Measurements from ENCODE around the gene POU2F1.
"Not testable (repeated sequence)": the region's sequence is repeated elsewhere in the genome, so short reads cannot be mapped to it uniquely, and the experiment has no call there.

Gene POU2F1

GRCh38 chr1:167231873-167232450 lies 11.3 kb downstream of the POU2F1 start:
- no peak for DNase-seq

DNA sequence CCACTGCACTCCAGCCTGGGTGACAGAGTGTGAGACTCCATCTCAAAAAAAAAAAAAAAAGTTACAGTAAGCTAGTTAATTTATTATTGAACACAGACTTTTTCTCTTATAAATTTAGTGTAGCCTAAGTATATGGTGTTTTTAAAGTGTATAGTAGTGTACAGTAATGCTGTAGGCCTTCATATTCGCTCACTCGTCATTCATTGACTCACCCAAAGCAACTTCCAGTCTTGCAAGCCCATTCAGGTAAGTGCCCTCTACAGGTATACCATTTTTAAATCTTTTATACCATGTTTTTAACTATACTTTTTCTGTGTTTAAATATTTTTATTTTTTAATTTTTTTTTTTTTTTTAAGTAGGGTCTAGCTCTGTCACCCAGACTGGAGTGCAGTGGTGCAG lies 12.1 kb downstream of the POU2F1 start:
- no peak for DNase-seq

- no peak for DNase-seq
These were observed 12.7 kb downstream of the POU2F1 start for GRCh38 chr1:167233373-167233772.

DNA sequence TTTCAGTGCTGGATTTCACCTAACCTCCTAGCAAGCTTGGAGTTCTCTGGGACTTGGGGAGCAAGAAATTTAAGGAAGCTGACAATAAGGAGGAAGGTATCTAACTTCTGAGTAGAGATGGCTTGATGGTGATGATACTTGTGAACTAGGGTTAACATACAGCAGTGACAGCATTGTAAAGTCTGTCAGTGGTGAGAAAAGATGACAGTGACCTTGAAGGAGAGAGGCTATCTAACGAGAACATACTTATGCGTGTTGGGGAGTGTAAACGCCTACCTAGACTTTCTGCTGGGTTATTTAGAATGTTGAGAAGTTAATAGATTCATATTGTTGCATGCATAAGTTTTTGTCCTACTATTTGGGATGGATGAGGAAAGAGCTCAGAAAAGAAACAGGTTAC lies 16.3 kb downstream of the POU2F1 start:
- no peak for DNase-seq

GRCh38 chr1:167238713-167239112 lies 18.0 kb downstream of the POU2F1 start:
- no peak for DNase-seq

- no peak for DNase-seq
These were observed 18.6 kb downstream of the POU2F1 start for GRCh38 chr1:167239257-167239656.

DNA sequence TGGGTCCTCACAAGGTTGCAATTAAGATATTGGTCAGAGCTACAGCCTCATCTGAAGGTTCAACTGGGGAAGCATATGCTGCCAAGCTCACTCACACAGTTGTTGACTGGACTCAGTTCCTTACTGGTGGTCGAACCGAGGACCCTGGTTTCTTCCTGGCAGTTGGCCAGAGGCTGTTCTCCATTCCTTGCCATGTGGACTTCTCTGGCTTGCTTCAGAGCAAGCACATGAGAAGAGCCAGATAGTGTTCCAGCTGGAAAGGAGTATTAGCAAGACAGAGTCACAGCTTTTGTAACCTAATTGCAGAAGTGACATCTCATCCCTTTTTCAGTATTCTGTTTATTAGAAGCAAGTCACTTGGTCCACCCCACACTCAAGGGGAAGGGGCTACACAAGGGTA lies 23.6 kb downstream of the POU2F1 start:
- no peak for DNase-seq

DNA sequence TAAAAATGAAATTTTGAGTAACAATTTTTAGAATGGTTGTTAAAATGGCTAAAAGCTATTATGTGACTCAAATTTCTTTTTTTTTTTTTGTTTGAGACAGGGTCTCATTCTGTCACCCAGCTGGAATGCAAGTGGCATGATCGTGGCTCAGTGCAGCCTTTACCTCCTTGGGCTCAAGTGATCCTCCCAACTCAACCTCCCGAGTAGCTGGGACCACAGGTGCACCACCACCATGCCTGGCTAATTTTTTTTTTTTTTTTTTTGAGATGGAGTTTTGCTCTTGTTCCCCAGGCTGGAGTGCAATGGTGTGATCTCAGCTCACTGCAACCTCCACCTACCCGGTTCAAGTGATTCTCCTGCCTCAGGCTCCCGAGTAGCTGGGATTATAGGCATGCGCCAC lies 24.5 kb downstream of the POU2F1 start:
- DNase-seq, result not testable (repeated sequence)

DNA sequence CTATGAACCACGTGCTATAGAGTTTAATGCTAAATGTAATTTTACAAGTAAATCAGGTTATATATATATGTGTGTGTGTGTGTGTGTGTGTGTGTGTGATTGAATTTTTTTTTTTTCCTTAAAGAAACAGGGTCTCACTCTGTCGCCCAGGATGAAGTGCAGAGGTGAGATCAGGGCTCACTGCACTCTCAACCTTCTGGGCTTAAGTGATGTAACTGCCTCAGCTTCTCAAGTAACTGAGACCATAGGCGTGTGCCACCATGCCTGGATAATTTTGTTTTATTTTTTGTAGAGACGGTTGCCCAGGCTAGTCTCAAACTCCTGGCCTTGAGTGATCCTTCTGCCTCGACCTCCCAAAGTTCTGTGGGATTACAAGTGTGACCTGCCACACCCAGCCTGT lies 26.3 kb downstream of the POU2F1 start:
- DNase-seq, result no peak

- DNase-seq, result no peak
These were observed 27.1 kb downstream of the POU2F1 start for GRCh38 chr1:167247754-167248153.

DNA sequence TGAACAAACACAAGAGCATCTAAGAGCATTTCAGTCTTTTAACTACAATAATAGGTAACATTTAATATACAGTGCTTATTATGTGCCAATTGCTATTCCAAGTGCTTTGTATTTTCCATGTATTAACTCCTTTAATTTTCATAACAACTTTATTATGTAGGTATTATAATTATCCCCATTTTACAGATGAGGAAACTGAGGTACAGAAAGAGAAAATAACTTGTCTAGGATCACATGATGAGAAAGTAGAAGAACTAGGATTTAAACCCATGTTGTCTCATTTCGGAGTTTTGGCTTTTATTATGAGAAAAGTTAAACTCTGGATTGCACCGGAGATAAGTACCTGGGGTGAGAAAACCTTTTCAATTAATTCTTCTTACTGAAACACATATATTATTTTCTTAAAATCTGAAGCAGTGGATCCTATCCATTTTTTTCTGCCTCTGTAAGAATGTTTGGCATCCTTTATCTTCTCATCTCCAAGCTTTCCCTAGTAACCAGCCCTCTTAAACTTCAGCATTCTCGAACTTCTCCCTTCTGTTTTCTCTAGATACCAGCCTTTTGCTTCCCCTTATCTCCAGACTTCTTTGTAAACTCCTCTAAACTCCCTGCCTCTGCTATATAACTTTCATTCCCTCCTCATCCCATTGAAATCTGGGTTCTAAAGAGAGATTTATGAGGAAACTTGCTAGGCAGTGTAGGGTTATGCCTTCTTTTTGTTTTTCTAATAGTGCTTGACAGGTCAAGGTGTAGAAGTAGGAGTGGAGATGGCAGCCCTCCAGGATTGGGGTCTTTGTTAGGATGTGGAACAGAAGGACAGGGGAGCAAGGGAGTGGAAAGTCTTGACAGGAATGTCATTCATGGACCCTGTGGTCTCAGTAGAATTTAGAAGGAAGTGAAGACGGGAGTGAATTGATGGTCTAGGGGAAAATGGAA lies 28.3 kb downstream of the POU2F1 start:
- DNase-seq, result no peak

DNA sequence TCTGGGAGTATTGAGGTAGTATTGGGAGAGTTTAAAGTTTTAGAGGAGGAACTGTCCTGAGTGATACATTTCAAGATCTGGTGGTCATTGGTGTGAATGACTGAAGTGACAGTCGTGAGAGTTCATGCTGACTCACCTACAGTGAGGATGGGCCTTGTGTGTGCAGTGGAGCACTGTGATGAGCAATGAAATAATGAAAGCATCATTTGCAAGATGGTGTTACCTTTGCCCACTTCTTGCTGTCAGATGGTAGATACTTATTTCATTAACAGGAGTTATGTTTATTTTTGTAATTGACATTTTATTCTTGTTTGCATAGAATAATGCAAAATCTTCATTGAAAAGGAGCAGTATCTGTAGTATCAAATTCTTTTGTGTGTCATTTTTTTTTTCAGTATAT lies 29.0 kb downstream of the POU2F1 start:
- no peak for DNase-seq

DNA sequence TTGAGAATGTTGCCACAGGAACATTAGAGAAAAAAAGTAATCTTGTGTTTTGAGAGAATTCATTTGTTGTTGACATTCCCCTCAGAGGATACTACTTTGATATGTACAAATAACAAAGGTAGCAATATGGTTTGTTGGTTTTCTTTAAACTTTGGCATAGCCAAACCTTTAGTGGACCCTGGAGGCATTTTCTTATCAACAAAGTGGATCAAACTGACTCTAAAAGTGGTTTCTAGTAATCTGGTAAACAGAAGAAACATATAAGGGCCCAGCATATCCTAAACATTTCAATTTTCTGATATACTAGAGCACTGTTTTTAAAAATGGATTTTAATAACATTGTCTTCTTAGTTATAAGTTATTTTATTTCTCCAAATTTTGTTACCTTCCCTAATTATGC lies 29.8 kb downstream of the POU2F1 start:
- no peak for DNase-seq

- no peak for DNase-seq
These were observed 30.8 kb downstream of the POU2F1 start for GRCh38 chr1:167251472-167251871.

DNA sequence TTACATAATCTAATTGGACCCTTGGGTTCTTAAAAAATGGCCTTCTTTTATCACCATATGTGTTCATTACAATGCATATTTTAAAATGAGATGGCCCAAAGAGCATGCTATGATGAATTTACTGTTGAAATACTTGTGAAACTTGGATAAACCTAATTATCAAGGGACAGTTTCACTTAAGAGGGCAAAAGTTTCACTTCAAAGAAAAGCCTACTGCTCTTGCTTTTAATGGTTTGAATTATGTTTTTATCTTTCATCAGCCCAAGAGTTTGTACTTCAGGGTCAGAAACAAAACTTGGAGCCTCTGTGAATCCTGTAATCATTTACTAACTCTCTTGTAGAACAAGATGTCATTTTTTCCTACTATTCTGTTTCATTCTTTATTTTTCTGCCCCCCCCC lies 32.3 kb downstream of the POU2F1 start:
- DNase-seq, result no peak

- no peak for DNase-seq
These were observed 38.2 kb downstream of the POU2F1 start for GRCh38 chr1:167258858-167259257.

GRCh38 chr1:167262836-167263235 lies 42.1 kb downstream of the POU2F1 start:
- DNase-seq, result no peak

- DNase-seq, result no peak
These were observed 42.7 kb downstream of the POU2F1 start for GRCh38 chr1:167263344-167263743.

GRCh38 chr1:167263819-167264464 lies 43.3 kb downstream of the POU2F1 start:
- no peak for DNase-seq

GRCh38 chr1:167266965-167267364 lies 46.3 kb downstream of the POU2F1 start:
- no peak for DNase-seq

DNA sequence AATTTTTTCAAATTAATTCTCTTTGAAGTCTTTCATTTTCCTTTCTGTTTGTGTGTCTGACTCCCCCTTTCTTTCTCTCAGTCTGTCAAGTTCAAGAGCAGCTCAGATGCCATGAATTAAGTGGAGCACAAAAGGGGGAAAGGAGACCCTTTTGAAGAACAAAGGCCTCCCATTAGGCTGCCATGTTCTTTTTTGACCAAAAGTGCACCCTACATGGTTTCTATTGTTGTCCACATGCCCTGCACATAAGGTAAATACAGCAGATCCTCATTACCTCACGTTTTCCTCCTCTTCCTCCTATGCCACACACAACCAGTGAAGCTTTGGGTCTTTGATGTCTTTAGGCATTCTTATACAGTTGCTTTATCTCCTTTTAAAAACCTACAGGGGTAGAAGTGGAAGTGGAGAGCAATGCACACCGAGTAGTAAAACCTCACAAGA lies 47.7 kb downstream of the POU2F1 start:
- no peak for DNase-seq

- no peak for DNase-seq
These were observed 49.8 kb downstream of the POU2F1 start for GRCh38 chr1:167270349-167271092.

GRCh38 chr1:167272369-167272957 lies 51.8 kb downstream of the POU2F1 start:
- DNase-seq, result no peak
